H1 (cell line): ENCODE measurements around the gene SLC4A1AP. TPM values are rescaled to one million over a fixed set of nuclear protein-coding genes. Genes with fewer than 3 reads are reported as not detected.

ENCODE experiments used
- CTCF ChIA-PET: fragments of 300-600 bp; sonication (Branson Sonifier 250); formaldehyde crosslinking; loops from one replicate; lab custom pipeline; 2021; ENCODE audit not compliant: partially characterized antibody; lab: Charles Lee
- POLR2A ChIA-PET: fragments of 300-600 bp; sonication (Branson Sonifier 250); formaldehyde crosslinking; loops from one replicate; lab custom pipeline; 2021; ENCODE audit warnings: inconsistent platforms; ENCODE audit not compliant: partially characterized antibody; lab: Charles Lee
- DNase-seq, 2 experiments: peaks; one replicate each; pipeline versions ENCODE4 v3.0.0 to v3.0.0-alpha.2; 2010 to 2022; ENCODE audit warnings: low spot score in 2 of 2, low read depth in 1 of 2, mixed read lengths in 1 of 2
- FAIRE-seq: peaks from 2 replicates; lab custom pipeline; 2011; peaks lifted over from hg19 to GRCh38; lab: Jason Lieb, UNC
- H2AFZ ChIP-seq: 2 replicates; pipeline ENCODE4 v1.8.1; 2012; ENCODE audit warnings: low read length, inconsistent platforms
- H2AK5ac ChIP-seq: 2 replicates; pipeline ENCODE4 v1.6.1; 2013; ENCODE audit warnings: low read depth, low read length
- H2BK120ac ChIP-seq: replicated peaks from 2 replicates; pipeline ENCODE3; 2013; ENCODE audit warnings: low read depth, low read length, inconsistent platforms
- H2BK12ac ChIP-seq: 2 replicates; pipeline ENCODE4 v1.6.1; 2013; ENCODE audit warnings: low read depth, low read length
- H2BK15ac ChIP-seq: 2 replicates; pipeline ENCODE4 v1.6.1; 2013; ENCODE audit warnings: low read length
- H2BK20ac ChIP-seq: 2 replicates; pipeline ENCODE4 v1.6.1; 2013; ENCODE audit warnings: low read length
- H2BK5ac ChIP-seq: 2 replicates; pipeline ENCODE4 v1.6.1; 2013; ENCODE audit warnings: low read depth, low read length
- H3K14ac ChIP-seq: 2 replicates; pipeline ENCODE4 v1.6.1; 2013; ENCODE audit warnings: inconsistent platforms; ENCODE audit not compliant: insufficient read length
- H3K18ac ChIP-seq: 2 replicates; pipeline ENCODE4 v1.6.1; 2013; ENCODE audit warnings: low read length; ENCODE audit errors: extremely low read depth
- H3K23ac ChIP-seq: 2 replicates; pipeline ENCODE4 v1.6.1; 2013; ENCODE audit warnings: inconsistent platforms; ENCODE audit not compliant: insufficient read length
- H3K23me2 ChIP-seq: 2 replicates; pipeline ENCODE4 v1.6.1; 2013; ENCODE audit warnings: low read depth, low read length
- H3K27ac ChIP-seq: 2 replicates; pipeline ENCODE4 v1.6.1; 2011; ENCODE audit warnings: low read depth, low read length, inconsistent platforms
- H3K27me3 ChIP-seq, 4 experiments: replicated peaks in 1 of 4; 1 replicate in 1 of 4; 2 replicates in 3 of 4; pipeline versions ENCODE4 v1.6.1 to v1.8.1; 2011 to 2013; ENCODE audit warnings: low read length in 3 of 4, mild to moderate bottlenecking in 3 of 4, inconsistent platforms in 2 of 4, mixed read lengths in 2 of 4, moderate library complexity in 1 of 4; ENCODE audit not compliant: control insufficient read depth in 3 of 4, insufficient read depth in 3 of 4; ENCODE audit errors: extremely low read depth in 1 of 4
- H3K36me3 ChIP-seq, 4 experiments: 2 replicates each; pipeline versions ENCODE4 v1.6.1 to v1.8.1; 2011 to 2013; ENCODE audit warnings: mild to moderate bottlenecking in 4 of 4, low read length in 3 of 4, moderate library complexity in 2 of 4, control low read depth in 1 of 4, inconsistent platforms in 1 of 4; ENCODE audit not compliant: insufficient read depth in 4 of 4, control insufficient read depth in 2 of 4
- H3K4ac ChIP-seq: replicated peaks from 2 replicates; pipeline ENCODE3; 2013; ENCODE audit warnings: low read length, low read depth, mixed read lengths, inconsistent platforms; ENCODE audit not compliant: insufficient read length
- H3K4me1 ChIP-seq, 4 experiments: replicated peaks in 1 of 4; 1 replicate in 1 of 4; 2 replicates in 3 of 4; pipeline versions ENCODE4 v1.6.1 to v1.8.1; 2011 to 2013; ENCODE audit warnings: low read length in 3 of 4, inconsistent platforms in 2 of 4, mixed read lengths in 1 of 4; ENCODE audit not compliant: insufficient read depth in 4 of 4, control insufficient read depth in 3 of 4
- H3K4me2 ChIP-seq, 2 experiments: 2 replicates each; pipeline versions ENCODE4 v1.6.1 to v1.8.1; 2011 to 2013; ENCODE audit warnings: low read depth in 2 of 2, low read length in 2 of 2, control low read depth in 1 of 2, inconsistent platforms in 1 of 2, mild to moderate bottlenecking in 1 of 2; ENCODE audit not compliant: insufficient read depth in 1 of 2
- H3K4me3 ChIP-seq, 4 experiments: fragments of 200-600, 300-600 bp in 1 of 4; sonication (generic), shearing (Covaris generic), sonication (Bioruptor Twin) in 1 of 4; 2 replicates each; pipeline versions ENCODE4 v1.5.1 to v1.8.1; 2011 to 2016; ENCODE audit warnings: low read length in 4 of 4, low read depth in 3 of 4, control low read depth in 2 of 4, inconsistent platforms in 2 of 4, mild to moderate bottlenecking in 2 of 4, mixed read lengths in 1 of 4, moderate library complexity in 1 of 4; ENCODE audit not compliant: insufficient read depth in 2 of 4; ENCODE audit errors: extremely low read depth in 1 of 4
- H3K56ac ChIP-seq: replicated peaks from 2 replicates; pipeline ENCODE3; 2013; ENCODE audit warnings: low read depth, mild to moderate bottlenecking, mixed read lengths, low read length, inconsistent platforms; ENCODE audit not compliant: insufficient read length
- H3K79me1 ChIP-seq: 2 replicates; pipeline ENCODE4 v1.6.1; 2013; ENCODE audit warnings: low read depth, low read length, control low read depth
- H3K79me2 ChIP-seq, 2 experiments: 2 replicates each; pipeline versions ENCODE4 v1.6.1 to v1.8.1; 2012 to 2013; ENCODE audit warnings: low read length in 2 of 2, mild to moderate bottlenecking in 2 of 2, inconsistent platforms in 1 of 2; ENCODE audit not compliant: insufficient read depth in 2 of 2, control insufficient read depth in 1 of 2
- H3K9ac ChIP-seq, 4 experiments: replicated peaks in 1 of 4; 1 replicate in 1 of 4; 2 replicates in 3 of 4; pipeline versions ENCODE4 v1.6.1 to v1.8.1; 2011 to 2013; ENCODE audit warnings: low read depth in 3 of 4, low read length in 3 of 4, control low read depth in 2 of 4, mild to moderate bottlenecking in 2 of 4, moderate library complexity in 2 of 4, inconsistent platforms in 1 of 4; ENCODE audit errors: extremely low read depth in 1 of 4
- H3K9me3 ChIP-seq, 2 experiments: 2 replicates each; pipeline versions ENCODE4 v1.6.1 to v1.8.1; 2012 to 2013; ENCODE audit warnings: mild to moderate bottlenecking in 2 of 2, moderate library complexity in 2 of 2, control low read depth in 1 of 2, inconsistent platforms in 1 of 2, low read depth in 1 of 2, low read length in 1 of 2, mixed read lengths in 1 of 2; ENCODE audit not compliant: insufficient read depth in 2 of 2
- H4K20me1 ChIP-seq, 2 experiments: replicated peaks in 1 of 2; 2 replicates each; pipeline versions ENCODE3 to v1.8.1; 2011 to 2013; ENCODE audit warnings: inconsistent platforms in 2 of 2, low read length in 2 of 2, mild to moderate bottlenecking in 1 of 2; ENCODE audit not compliant: insufficient read depth in 2 of 2, control insufficient read depth in 1 of 2
- H4K5ac ChIP-seq: 2 replicates; pipeline ENCODE4 v1.6.1; 2013; ENCODE audit warnings: low read length, low read depth, mixed read lengths, inconsistent platforms; ENCODE audit not compliant: insufficient read length
- H4K8ac ChIP-seq: 2 replicates; pipeline ENCODE4 v1.8.0; 2013; ENCODE audit warnings: mild to moderate bottlenecking, moderate library complexity, low read length, inconsistent platforms; ENCODE audit not compliant: insufficient read depth; ENCODE audit errors: extremely low read depth
- H4K91ac ChIP-seq: replicated peaks from 2 replicates; pipeline ENCODE3; 2013; ENCODE audit warnings: low read length, mixed read lengths, inconsistent platforms; ENCODE audit not compliant: insufficient read length
- BRCA1 ChIP-seq: IDR thresholded peaks from 2 replicates; pipeline ENCODE4 v1.6.1; 2012; ENCODE audit warnings: low read depth, low read length, improper control_type of control experiment
- CEBPB ChIP-seq: IDR thresholded peaks from 2 replicates; pipeline ENCODE4 v1.6.1; 2012; ENCODE audit warnings: low read depth, low read length
- EGR1 ChIP-seq: IDR thresholded peaks from 2 replicates; pipeline ENCODE4 v1.6.1; 2011; ENCODE audit warnings: low read depth, low read length, borderline replicate concordance
- HDAC6 ChIP-seq: IDR thresholded peaks from one replicate; pipeline ENCODE4 v1.7.1; 2012; ENCODE audit warnings: low read depth, mild to moderate bottlenecking, inconsistent platforms, low read length, moderate library complexity
- JUN ChIP-seq: IDR thresholded peaks from 2 replicates; pipeline ENCODE4 v1.6.1; 2011; ENCODE audit warnings: low read depth, mild to moderate bottlenecking, improper control_type of control experiment, low read length
- NANOG ChIP-seq: IDR thresholded peaks from 2 replicates; pipeline ENCODE4 v1.6.1; 2011; ENCODE audit warnings: low read length, low read depth, mild to moderate bottlenecking, inconsistent platforms; ENCODE audit not compliant: insufficient read depth, poor library complexity, severe bottlenecking
- POLR2AphosphoS5 ChIP-seq: IDR thresholded peaks from 2 replicates; pipeline ENCODE4 v1.6.1; 2011; ENCODE audit warnings: low read depth, low read length
- POU5F1 ChIP-seq: IDR thresholded peaks from 2 replicates; pipeline ENCODE4 v1.6.1; 2011; ENCODE audit warnings: low read depth, mild to moderate bottlenecking, low read length, moderate library complexity
- RFX5 ChIP-seq: IDR thresholded peaks from 2 replicates; pipeline ENCODE4 v1.6.1; 2011; ENCODE audit warnings: low read depth, low read length, improper control_type of control experiment, borderline replicate concordance
- SAP30 ChIP-seq: fragments of 300-600 bp; sonication (generic); IDR thresholded peaks from 2 replicates; pipeline ENCODE4 v1.7.1; 2012; ENCODE audit warnings: low read length, moderate library complexity, mild to moderate bottlenecking, inconsistent platforms; ENCODE audit not compliant: insufficient read depth, insufficient replicate concordance
- SP1 ChIP-seq: IDR thresholded peaks from 2 replicates; pipeline ENCODE4 v1.6.1; 2011; ENCODE audit warnings: low read depth, low read length
- SRF ChIP-seq: IDR thresholded peaks from 2 replicates; pipeline ENCODE4 v1.6.1; 2011; ENCODE audit warnings: mild to moderate bottlenecking, low read depth, low read length, moderate library complexity
- TBP ChIP-seq: IDR thresholded peaks from 2 replicates; pipeline ENCODE4 v1.6.1; 2011; ENCODE audit warnings: low read depth, low read length, improper control_type of control experiment
- TEAD4 ChIP-seq: IDR thresholded peaks from 2 replicates; pipeline ENCODE4 v1.6.1; 2012; ENCODE audit warnings: low read depth, low read length, inconsistent platforms, mixed read lengths
- YY1 ChIP-seq: IDR thresholded peaks from 2 replicates; pipeline ENCODE4 v1.6.1; 2011; ENCODE audit warnings: low read depth, mild to moderate bottlenecking, low read length
- polyA plus RNA-seq, 7 experiments: library from polyadenylated mRNA; depleted of rRNA in 3 of 7; stranded (reverse) in 5 of 7; unstranded in 2 of 7; fragments of >200 nt in 5 of 7; fragments of 200-250 nt in 2 of 7; gene quantifications; 1 replicate in 5 of 7; 2 replicates in 1 of 7; 4 replicates in 1 of 7; pipeline versions ENCODE4 v1.2.1 to v1.2.3, GENCODE V29; 2011 to 2013; ENCODE audit warnings: missing spikeins in 2 of 7, mixed read lengths in 2 of 7
- total RNA-seq: library from RNA; stranded (reverse); fragmentation: NEBNext Ultra II Directional; extraction: Animal tissue kit (Norgen Biotek cat#: 25700); gene quantifications from 2 replicates; pipeline ENCODE4 v1.2.1, GENCODE V29; 2021

The SLC4A1AP gene
- total and polyA plus RNA-seq, 2 of the 8 experiments (the other 6 are each of a cell fraction or from before 2014, with no cell fraction given) = 8.1 to 18.4 TPM

- H3K27me3 ChIP-seq = no peaks in the 10 kb centered on the region
- TF ChIP-seq JUN (no peak), RFX5 (no peak), YY1 (no peak), SRF (no peak), BRCA1 (no peak), POLR2AphosphoS5 (no peak), SP1 (no peak), CEBPB (no peak), EGR1 (no peak), TBP (no peak), NANOG (no peak), HDAC6 (no peak), SAP30 (no peak), POU5F1 (no peak), TEAD4 (no peak)
- no peak overlapping the region for H2BK5ac ChIP-seq
- no peak overlapping the region for H4K8ac ChIP-seq
- H2BK20ac ChIP-seq = no peak overlapping the region
- no peak overlapping the region for H2BK12ac ChIP-seq
- H3K4me2 ChIP-seq = no peak overlapping the region
- H3K9ac ChIP-seq = no peak overlapping the region
- no peak overlapping the region for H3K4ac ChIP-seq
- no peaks in the 10 kb centered on the region for H3K79me2 ChIP-seq
- no peak overlapping the region for H4K5ac ChIP-seq
- H3K23ac ChIP-seq = no peak overlapping the region
- H2AK5ac ChIP-seq = no peak overlapping the region
- no peaks in the 10 kb centered on the region for H3K23me2 ChIP-seq
- no peak overlapping the region for H2BK15ac ChIP-seq
- DNase-seq (no peak), FAIRE-seq (no peak)
- CTCF ChIA-PET = no interaction called here
- H3K4me3 ChIP-seq = no peak overlapping the region
- no peaks in the 10 kb centered on the region for H3K79me1 ChIP-seq
- H2AFZ ChIP-seq = no peak overlapping the region
- H2BK120ac ChIP-seq = no peak overlapping the region
- peaks cover 17 to 51% (median 39%) of the 10 kb centered on the region in 4 experiments for H3K36me3 ChIP-seq
- H4K20me1 ChIP-seq = no peaks in the 10 kb centered on the region
- H4K91ac ChIP-seq = no peak overlapping the region
- H3K27ac ChIP-seq = no peak overlapping the region
- H3K9me3 ChIP-seq = no peaks in the 10 kb centered on the region
- no peaks in the 10 kb centered on the region for H3K4me1 ChIP-seq
- H3K14ac ChIP-seq = no peak overlapping the region
- no peak overlapping the region for H3K18ac ChIP-seq
- POLR2A ChIA-PET = interaction anchor here (1.4 kb wide), 1 partner anchor 64 kb away, joined by 4 read pairs; no protein-coding TSS in a partner anchor
- no peak overlapping the region for H3K56ac ChIP-seq
Observed at GRCh38 chr2:27645197-27645596, 18.5 kb upstream of the SLC4A1AP start.
